Panc1 (cell line): Measurements from ENCODE around the gene HOXB2.

Experiments used
- POLR2AphosphoS5 ChIP-seq: IDR thresholded peaks from 2 replicates; pipeline ENCODE4 v1.6.1; 2012; ENCODE audit warnings: mild to moderate bottlenecking, low read depth, low read length, moderate library complexity
- SIN3A ChIP-seq: IDR thresholded peaks from 2 replicates; pipeline ENCODE4 v1.6.1; 2012; ENCODE audit warnings: low read depth, mild to moderate bottlenecking, low read length, moderate library complexity, borderline replicate concordance; ENCODE audit not compliant: insufficient read depth
- TCF7L2 ChIP-seq: IDR thresholded peaks from 2 replicates; pipeline ENCODE4 v1.6.1; 2011; ENCODE audit warnings: mild to moderate bottlenecking, low read depth, low read length, inconsistent platforms
- TF ChIP-seq, protein P1 (sequence below), 2 experiments: IDR thresholded peaks; 2 replicates each; pipeline ENCODE4 v1.6.1; 2011 to 2012; ENCODE audit warnings: low read depth in 2 of 2, control low read depth in 1 of 2, low read length in 1 of 2, mild to moderate bottlenecking in 1 of 2, moderate library complexity in 1 of 2; ENCODE audit not compliant: insufficient read depth in 1 of 2
- TF ChIP-seq, protein P2 (sequence below): fragments of 450-650 bp; IDR thresholded peaks from 2 replicates; pipeline ENCODE4 v1.5.1; 2017; ENCODE audit warnings: mild to moderate bottlenecking

- TF ChIP-seq, protein P1, sequence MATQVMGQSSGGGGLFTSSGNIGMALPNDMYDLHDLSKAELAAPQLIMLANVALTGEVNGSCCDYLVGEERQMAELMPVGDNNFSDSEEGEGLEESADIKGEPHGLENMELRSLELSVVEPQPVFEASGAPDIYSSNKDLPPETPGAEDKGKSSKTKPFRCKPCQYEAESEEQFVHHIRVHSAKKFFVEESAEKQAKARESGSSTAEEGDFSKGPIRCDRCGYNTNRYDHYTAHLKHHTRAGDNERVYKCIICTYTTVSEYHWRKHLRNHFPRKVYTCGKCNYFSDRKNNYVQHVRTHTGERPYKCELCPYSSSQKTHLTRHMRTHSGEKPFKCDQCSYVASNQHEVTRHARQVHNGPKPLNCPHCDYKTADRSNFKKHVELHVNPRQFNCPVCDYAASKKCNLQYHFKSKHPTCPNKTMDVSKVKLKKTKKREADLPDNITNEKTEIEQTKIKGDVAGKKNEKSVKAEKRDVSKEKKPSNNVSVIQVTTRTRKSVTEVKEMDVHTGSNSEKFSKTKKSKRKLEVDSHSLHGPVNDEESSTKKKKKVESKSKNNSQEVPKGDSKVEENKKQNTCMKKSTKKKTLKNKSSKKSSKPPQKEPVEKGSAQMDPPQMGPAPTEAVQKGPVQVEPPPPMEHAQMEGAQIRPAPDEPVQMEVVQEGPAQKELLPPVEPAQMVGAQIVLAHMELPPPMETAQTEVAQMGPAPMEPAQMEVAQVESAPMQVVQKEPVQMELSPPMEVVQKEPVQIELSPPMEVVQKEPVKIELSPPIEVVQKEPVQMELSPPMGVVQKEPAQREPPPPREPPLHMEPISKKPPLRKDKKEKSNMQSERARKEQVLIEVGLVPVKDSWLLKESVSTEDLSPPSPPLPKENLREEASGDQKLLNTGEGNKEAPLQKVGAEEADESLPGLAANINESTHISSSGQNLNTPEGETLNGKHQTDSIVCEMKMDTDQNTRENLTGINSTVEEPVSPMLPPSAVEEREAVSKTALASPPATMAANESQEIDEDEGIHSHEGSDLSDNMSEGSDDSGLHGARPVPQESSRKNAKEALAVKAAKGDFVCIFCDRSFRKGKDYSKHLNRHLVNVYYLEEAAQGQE (IDR thresholded peaks at IDR 0.05; ENCODE audit: insufficient read depth in 1 of 2, low read depth in 2 of 2, low read length in 1 of 2), result no peak
- TF ChIP-seq, protein P2, sequence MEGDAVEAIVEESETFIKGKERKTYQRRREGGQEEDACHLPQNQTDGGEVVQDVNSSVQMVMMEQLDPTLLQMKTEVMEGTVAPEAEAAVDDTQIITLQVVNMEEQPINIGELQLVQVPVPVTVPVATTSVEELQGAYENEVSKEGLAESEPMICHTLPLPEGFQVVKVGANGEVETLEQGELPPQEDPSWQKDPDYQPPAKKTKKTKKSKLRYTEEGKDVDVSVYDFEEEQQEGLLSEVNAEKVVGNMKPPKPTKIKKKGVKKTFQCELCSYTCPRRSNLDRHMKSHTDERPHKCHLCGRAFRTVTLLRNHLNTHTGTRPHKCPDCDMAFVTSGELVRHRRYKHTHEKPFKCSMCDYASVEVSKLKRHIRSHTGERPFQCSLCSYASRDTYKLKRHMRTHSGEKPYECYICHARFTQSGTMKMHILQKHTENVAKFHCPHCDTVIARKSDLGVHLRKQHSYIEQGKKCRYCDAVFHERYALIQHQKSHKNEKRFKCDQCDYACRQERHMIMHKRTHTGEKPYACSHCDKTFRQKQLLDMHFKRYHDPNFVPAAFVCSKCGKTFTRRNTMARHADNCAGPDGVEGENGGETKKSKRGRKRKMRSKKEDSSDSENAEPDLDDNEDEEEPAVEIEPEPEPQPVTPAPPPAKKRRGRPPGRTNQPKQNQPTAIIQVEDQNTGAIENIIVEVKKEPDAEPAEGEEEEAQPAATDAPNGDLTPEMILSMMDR, result no peak
- TF ChIP-seq POLR2AphosphoS5 (no peak), SIN3A (no peak), TCF7L2 (no peak)
Measured at GRCh38 chr17:48523010-48523409, 21.9 kb downstream of the HOXB2 start.
